HFFc6 (cell line): ENCODE results near the gene PYDC1. TPM values are rescaled to one million over a fixed set of nuclear protein-coding genes. Genes with fewer than 3 reads are reported as not detected.

Experiments used
- DNase-seq: peaks from one replicate; pipeline ENCODE4 v3.0.0-alpha.2; 2018
- H3K27ac Mint-ChIP-seq: 2 replicates; pipeline ENCODE4 v1.8.0; 2020; ENCODE audit warnings: mild to moderate bottlenecking, mixed read lengths
- H3K27me3 Mint-ChIP-seq: 2 replicates; pipeline ENCODE4 v1.8.0; 2021; ENCODE audit warnings: mild to moderate bottlenecking, moderate library complexity, mixed read lengths; ENCODE audit not compliant: insufficient read depth
- H3K36me3 Mint-ChIP-seq: 2 replicates; pipeline ENCODE4 v1.8.0; 2021; ENCODE audit warnings: low read depth, mixed read lengths
- H3K4me1 Mint-ChIP-seq: 2 replicates; pipeline ENCODE4 v1.8.0; 2020; ENCODE audit warnings: low read depth, mixed read lengths
- H3K4me3 Mint-ChIP-seq: 2 replicates; pipeline ENCODE4 v1.8.0; 2020; ENCODE audit warnings: mild to moderate bottlenecking, moderate library complexity, mixed read lengths
- H3K9me3 Mint-ChIP-seq: 2 replicates; pipeline ENCODE4 v1.8.0; 2020; ENCODE audit warnings: mild to moderate bottlenecking, mixed read lengths
- total RNA-seq, 6 experiments: library from RNA; stranded (reverse); fragmentation: NEBNext Ultra II Directional; extraction: Animal tissue kit (Norgen Biotek cat#: 25700); gene quantifications; 2 replicates in 1 of 6; 3 replicates in 5 of 6; pipeline ENCODE4 v1.2.3, GENCODE V29; 2021
- TF ChIP-seq, protein P1 (sequence below): fragments of 200-600 bp; sonication (generic); IDR thresholded peaks from 2 replicates; pipeline ENCODE4 v1.5.0; 2021; ENCODE audit warnings: antibody characterized with exemption, mild to moderate bottlenecking

The PYDC1 gene
- total RNA-seq, 6 experiments from 2014 or later: not detected

DNA sequence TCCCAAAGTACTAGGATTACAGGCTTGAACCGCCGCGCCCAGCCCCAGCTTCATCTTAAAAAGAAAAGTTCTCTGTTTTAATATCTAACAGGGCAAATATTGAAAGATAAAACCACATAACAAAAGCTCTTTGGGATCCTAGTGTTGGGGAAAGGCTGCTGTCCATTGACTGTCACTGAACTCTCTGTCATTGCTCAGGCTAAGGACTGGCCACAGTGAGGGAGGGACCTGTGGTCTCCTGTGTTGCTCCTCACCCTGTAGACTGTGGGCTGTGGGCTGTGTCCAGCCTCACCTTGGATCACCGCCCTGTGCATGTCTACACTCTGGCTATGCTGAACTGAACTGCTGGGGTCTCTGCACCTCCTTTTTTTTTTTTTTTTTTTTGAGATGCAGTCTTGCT, 11.3 kb upstream of the PYDC1 start:
- Mint-ChIP-seq H3K36me3 (no peaks in the 10 kb centered on the region), H3K27ac (no peak overlapping the region), H3K4me3 (no peak overlapping the region), H3K9me3 (no peaks in the 10 kb centered on the region), H3K4me1 (peaks cover 5% of the 10 kb centered on the region; the same call in 1 of the 2 replicates), H3K27me3 (peaks cover 18% of the 10 kb centered on the region)
- no peak for DNase-seq
- TF ChIP-seq, protein P1, sequence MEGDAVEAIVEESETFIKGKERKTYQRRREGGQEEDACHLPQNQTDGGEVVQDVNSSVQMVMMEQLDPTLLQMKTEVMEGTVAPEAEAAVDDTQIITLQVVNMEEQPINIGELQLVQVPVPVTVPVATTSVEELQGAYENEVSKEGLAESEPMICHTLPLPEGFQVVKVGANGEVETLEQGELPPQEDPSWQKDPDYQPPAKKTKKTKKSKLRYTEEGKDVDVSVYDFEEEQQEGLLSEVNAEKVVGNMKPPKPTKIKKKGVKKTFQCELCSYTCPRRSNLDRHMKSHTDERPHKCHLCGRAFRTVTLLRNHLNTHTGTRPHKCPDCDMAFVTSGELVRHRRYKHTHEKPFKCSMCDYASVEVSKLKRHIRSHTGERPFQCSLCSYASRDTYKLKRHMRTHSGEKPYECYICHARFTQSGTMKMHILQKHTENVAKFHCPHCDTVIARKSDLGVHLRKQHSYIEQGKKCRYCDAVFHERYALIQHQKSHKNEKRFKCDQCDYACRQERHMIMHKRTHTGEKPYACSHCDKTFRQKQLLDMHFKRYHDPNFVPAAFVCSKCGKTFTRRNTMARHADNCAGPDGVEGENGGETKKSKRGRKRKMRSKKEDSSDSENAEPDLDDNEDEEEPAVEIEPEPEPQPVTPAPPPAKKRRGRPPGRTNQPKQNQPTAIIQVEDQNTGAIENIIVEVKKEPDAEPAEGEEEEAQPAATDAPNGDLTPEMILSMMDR: no peak

DNA sequence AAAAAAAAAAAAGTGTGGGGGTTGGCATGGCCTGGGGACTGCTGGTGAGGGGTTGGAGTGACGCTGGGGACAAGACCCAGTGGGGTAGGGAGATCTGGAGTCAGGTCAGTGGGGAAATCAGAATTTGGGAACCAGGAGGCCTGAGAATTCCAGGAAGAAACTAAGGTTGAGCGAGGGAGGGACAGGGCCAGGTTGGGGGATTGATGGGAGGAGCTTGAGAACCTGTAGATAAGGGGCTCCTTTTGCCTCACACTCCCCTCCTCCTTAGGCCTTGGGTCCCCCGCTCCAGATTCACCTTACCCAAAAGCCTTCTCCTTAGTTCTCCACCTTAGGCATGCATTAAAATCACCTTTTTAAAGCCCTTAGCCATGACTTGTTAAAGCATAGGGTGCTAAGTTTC, 8.3 kb upstream of the PYDC1 start:
- peaks cover 5% of the 10 kb centered on the region; the same call in 1 of the 2 replicates for H3K4me1 Mint-ChIP-seq
- H3K36me3 Mint-ChIP-seq: no peaks in the 10 kb centered on the region
- no peak overlapping the region for H3K27ac Mint-ChIP-seq
- no peaks in the 10 kb centered on the region for H3K9me3 Mint-ChIP-seq
- no peak overlapping the region for H3K4me3 Mint-ChIP-seq
- peaks cover 25% of the 10 kb centered on the region for H3K27me3 Mint-ChIP-seq
- TF ChIP-seq, protein P1: no peak
- DNase-seq: no peak

DNA sequence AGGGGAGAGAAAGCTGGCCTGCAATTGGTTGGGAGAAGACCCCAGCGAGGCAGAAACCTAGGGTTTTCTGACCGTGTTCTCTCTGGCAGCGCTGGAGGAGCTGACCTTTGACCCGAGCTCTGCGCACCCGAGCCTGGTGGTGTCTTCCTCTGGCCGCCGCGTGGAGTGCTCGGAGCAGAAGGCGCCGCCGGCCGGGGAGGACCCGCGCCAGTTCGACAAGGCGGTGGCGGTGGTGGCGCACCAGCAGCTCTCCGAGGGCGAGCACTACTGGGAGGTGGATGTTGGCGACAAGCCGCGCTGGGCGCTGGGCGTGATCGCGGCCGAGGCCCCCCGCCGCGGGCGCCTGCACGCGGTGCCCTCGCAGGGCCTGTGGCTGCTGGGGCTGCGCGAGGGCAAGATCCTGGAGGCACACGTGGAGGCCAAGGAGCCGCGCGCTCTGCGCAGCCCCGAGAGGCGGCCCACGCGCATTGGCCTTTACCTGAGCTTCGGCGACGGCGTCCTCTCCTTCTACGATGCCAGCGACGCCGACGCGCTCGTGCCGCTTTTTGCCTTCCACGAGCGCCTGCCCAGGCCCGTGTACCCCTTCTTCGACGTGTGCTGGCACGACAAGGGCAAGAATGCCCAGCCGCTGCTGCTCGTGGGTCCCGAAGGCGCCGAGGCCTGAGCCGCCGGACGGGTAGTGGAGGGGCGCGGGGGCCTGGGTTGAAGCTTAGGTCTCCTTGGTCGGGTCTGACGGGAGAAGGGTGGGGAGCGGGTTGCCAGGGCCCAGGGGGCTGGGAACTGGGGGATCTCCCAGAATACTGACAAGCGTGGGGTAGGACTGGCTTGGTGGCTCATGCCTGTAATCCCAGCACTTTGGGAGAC, 7.4 kb upstream of the PYDC1 start:
- Mint-ChIP-seq H3K27me3 (peaks cover 25% of the 10 kb centered on the region), H3K9me3 (no peaks in the 10 kb centered on the region), H3K27ac (no peak overlapping the region)

DNA sequence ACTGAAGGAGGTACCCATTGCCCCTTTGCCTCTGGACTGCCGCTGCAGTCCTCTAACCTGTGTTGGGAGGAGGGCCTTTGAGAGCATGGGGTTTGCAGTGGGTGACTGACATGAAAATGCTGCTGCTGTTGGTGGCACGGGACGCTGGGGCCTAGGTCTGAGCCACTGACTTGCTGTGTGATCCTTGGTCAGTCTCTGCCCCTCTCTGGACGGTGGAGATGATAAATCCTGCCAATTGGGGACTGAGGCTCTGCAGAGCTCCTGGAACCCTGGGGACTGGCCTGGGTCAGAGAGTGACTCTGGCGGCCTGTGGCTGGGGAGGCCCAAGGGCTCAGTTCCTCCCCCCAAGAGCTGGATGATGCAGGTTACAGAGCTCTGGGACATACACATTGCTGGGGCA, 6.1 kb upstream of the PYDC1 start:
- Mint-ChIP-seq H3K36me3 (no peaks in the 10 kb centered on the region), H3K27ac (no peak overlapping the region), H3K9me3 (no peaks in the 10 kb centered on the region), H3K4me3 (no peak overlapping the region), H3K4me1 (no peaks in the 10 kb centered on the region), H3K27me3 (peaks cover 25% of the 10 kb centered on the region)
- TF ChIP-seq, protein P1: no peak
- no peak for DNase-seq

More for the DNA sequence above, 7.4 kb upstream of the PYDC1 start:
- Mint-ChIP-seq H3K36me3 (no peaks in the 10 kb centered on the region), H3K4me1 (peaks cover 5% of the 10 kb centered on the region; the same call in 1 of the 2 replicates), H3K4me3 (no peak overlapping the region)
- no peak for DNase-seq
- TF ChIP-seq, protein P1: no peak

DNA sequence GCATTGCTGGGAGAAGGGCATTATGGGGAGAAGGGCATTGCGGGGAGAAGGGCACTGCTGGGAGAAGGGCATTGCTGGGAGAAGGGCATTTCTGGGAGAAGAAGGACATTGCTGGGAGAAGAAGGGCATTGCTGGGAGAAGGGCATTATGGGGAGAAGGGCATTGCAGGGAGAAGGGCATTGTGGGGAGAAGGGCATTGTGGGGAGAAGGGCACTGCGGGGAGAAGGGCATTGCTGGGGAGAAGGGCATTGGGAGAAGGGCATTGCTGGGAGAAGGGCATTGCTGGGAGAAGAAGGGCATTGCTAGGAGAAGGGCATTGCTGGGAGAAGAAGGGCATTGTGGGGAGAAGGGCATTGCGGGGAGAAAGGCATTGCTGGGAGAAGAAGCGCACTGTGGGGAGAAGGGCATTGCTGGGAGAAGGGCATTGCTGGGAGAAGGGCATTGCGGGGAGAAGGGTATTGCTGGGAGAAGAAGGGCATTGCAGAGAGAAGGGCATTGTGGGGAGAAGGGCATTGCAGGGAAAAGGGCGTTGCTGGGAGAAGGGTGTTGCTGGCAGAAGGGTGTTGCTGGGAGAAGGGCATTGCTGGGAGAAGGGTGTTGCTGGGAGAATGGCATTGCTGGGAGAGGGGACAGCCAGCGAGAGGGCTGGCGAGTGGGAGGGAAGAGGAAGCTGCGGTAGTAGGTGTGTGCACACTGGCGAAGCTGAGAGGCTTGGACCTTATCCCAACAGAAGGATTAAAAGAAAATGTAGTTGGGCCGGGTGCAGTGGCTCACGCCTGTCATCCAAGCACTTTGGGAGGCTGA, 4.6 kb upstream of the PYDC1 start:
- Mint-ChIP-seq H3K9me3 (no peaks in the 10 kb centered on the region), H3K36me3 (no peaks in the 10 kb centered on the region), H3K27me3 (peaks cover 28% of the 10 kb centered on the region), H3K4me3 (no peak overlapping the region), H3K4me1 (no peaks in the 10 kb centered on the region), H3K27ac (no peak overlapping the region)
- no peak for DNase-seq
- TF ChIP-seq, protein P1: no peak
